Neural progenitor cell (in vitro differentiated cells): ENCODE data around the gene STK24. TPM values are rescaled to one million over a fixed set of nuclear protein-coding genes. Genes with fewer than 3 reads are reported as not detected.
A peak's percentile ranks its signal among the peaks of the same experiment; 100 is the strongest.

Experiments used
- DNase-seq: peaks from one replicate; pipeline ENCODE4 v3.0.0-alpha.2; 2016; ENCODE audit warnings: low spot score
- H2AFZ ChIP-seq: fragments of 200-600 bp; sonication (generic); replicated peaks from 2 replicates; pipeline ENCODE4 v1.6.1; 2016; ENCODE audit warnings: antibody characterized with exemption
- H3F3A ChIP-seq: fragments of 200-600 bp; sonication (generic); 2 replicates; pipeline ENCODE4 v1.6.1; 2016; ENCODE audit warnings: antibody characterized with exemption, low read depth
- H3K27ac ChIP-seq: fragments of 200-600 bp; sonication (generic); 2 replicates; pipeline ENCODE4 v1.5.1; 2016; ENCODE audit warnings: mild to moderate bottlenecking
- H3K27me3 ChIP-seq: fragments of 200-600 bp; sonication (generic); 2 replicates; pipeline ENCODE4 v1.6.1; 2016; ENCODE audit warnings: mild to moderate bottlenecking, moderate library complexity
- H3K36me3 ChIP-seq: fragments of 200-600 bp; sonication (generic); 2 replicates; pipeline ENCODE4 v1.5.1; 2016
- H3K4me1 ChIP-seq: fragments of 200-600 bp; sonication (generic); 2 replicates; pipeline ENCODE4 v1.6.1; 2016; ENCODE audit warnings: mixed run types
- H3K4me2 ChIP-seq: fragments of 200-600 bp; sonication (generic); 2 replicates; pipeline ENCODE4 v1.6.1; 2016
- H3K4me3 ChIP-seq: fragments of 200-600 bp; sonication (generic); 2 replicates; pipeline ENCODE4 v1.5.1; 2016
- H3K79me2 ChIP-seq: fragments of 200-600 bp; sonication (generic); 2 replicates; pipeline ENCODE4 v1.6.1; 2016; ENCODE audit warnings: low read depth
- H3K9ac ChIP-seq: fragments of 200-600 bp; sonication (generic); 2 replicates; pipeline ENCODE4 v1.6.1; 2016
- H3K9me3 ChIP-seq: fragments of 200-600 bp; sonication (generic); 2 replicates; pipeline ENCODE4 v1.5.1; 2016; ENCODE audit warnings: low read depth
- H4K20me1 ChIP-seq: fragments of 200-600 bp; sonication (generic); 2 replicates; pipeline ENCODE4 v1.6.1; 2016; ENCODE audit warnings: low read depth
- H3K27ac Mint-ChIP-seq: 3 replicates; pipeline ENCODE4 v1.8.0; 2021; ENCODE audit warnings: mixed read lengths
- H3K27me3 Mint-ChIP-seq: 2 replicates; pipeline ENCODE4 v1.8.0; 2022; ENCODE audit warnings: low read depth, mild to moderate bottlenecking, inconsistent platforms, moderate library complexity, mixed read lengths; ENCODE audit not compliant: insufficient read depth
- H3K36me3 Mint-ChIP-seq: 3 replicates; pipeline ENCODE4 v1.8.0; 2021; ENCODE audit warnings: mixed read lengths
- H3K4me1 Mint-ChIP-seq: 3 replicates; pipeline ENCODE4 v1.8.0; 2021; ENCODE audit warnings: mixed read lengths
- H3K4me3 Mint-ChIP-seq: 3 replicates; pipeline ENCODE4 v1.8.0; 2021; ENCODE audit warnings: mild to moderate bottlenecking, moderate library complexity, mixed read lengths
- H3K9me3 Mint-ChIP-seq: 3 replicates; pipeline ENCODE4 v1.8.0; 2020; ENCODE audit warnings: mixed read lengths
- EZH2 ChIP-seq: fragments of 200-600 bp; sonication (generic); IDR thresholded peaks from 2 replicates; pipeline ENCODE4 v1.6.1; 2017; ENCODE audit warnings: antibody characterized with exemption, mild to moderate bottlenecking, moderate library complexity
- EZH2phosphoT487 ChIP-seq: fragments of 200-600 bp; sonication (generic); IDR thresholded peaks from 2 replicates; pipeline ENCODE4 v1.6.1; 2017; ENCODE audit warnings: antibody characterized with exemption
- total RNA-seq: library from RNA; depleted of rRNA; stranded (reverse); fragments of >200 nt; gene quantifications from 2 replicates; pipeline ENCODE4 v1.2.3, GENCODE V29; 2015; ENCODE audit warnings: low replicate concordance
- TF ChIP-seq, protein P1 (sequence below): fragments of 200-600 bp; sonication (generic); IDR thresholded peaks from 2 replicates; pipeline ENCODE4 v1.5.1; 2017; ENCODE audit warnings: antibody characterized with exemption, mild to moderate bottlenecking

The STK24 gene
- total RNA-seq, 1 donor from 2014 or later, result 330 TPM

DNA sequence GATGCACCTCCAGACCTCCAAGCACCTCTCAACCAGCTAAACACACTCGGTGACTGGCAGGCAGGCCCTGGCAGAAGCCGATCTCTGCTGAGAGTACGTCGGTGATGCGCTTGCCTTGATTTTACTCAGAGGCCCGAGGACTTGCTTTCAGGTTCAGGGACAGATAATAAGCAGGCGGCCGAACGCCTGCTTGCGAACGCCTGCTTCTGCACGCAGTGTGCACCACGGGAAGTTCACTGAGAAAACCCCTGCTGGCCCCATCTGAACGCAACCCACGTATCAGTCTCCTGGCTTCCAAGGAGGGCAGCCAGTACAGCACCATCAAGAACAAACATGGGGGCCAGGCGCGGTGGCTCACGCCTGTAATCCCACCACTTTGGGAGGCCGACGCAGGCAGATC lies 108.0 kb downstream of the STK24 start:
- Histone ChIP-seq H3K4me2 (no peak overlapping the region), H3K36me3 (peaks cover 6% of the 10 kb centered on the region), H2AFZ (no peak overlapping the region), H3K79me2 (peaks cover 43% of the 10 kb centered on the region), H4K20me1 (peaks cover 58% of the 10 kb centered on the region), H3K9ac (no peak overlapping the region), H3F3A (peaks cover 3% of the 10 kb centered on the region), H3K9me3 (no peaks in the 10 kb centered on the region), H3K4me3 (no peak overlapping the region), H3K27me3 (no peaks in the 10 kb centered on the region), H3K4me1 (peaks cover 6% of the 10 kb centered on the region), H3K27ac (no peak overlapping the region)
- peaks cover 2% of the 10 kb centered on the region for H3K27me3 Mint-ChIP-seq
- H3K27ac Mint-ChIP-seq, result peak overlapping the region; percentile 24
- TF ChIP-seq EZH2 (no peak), EZH2phosphoT487 (no peak)
- TF ChIP-seq, protein P1, sequence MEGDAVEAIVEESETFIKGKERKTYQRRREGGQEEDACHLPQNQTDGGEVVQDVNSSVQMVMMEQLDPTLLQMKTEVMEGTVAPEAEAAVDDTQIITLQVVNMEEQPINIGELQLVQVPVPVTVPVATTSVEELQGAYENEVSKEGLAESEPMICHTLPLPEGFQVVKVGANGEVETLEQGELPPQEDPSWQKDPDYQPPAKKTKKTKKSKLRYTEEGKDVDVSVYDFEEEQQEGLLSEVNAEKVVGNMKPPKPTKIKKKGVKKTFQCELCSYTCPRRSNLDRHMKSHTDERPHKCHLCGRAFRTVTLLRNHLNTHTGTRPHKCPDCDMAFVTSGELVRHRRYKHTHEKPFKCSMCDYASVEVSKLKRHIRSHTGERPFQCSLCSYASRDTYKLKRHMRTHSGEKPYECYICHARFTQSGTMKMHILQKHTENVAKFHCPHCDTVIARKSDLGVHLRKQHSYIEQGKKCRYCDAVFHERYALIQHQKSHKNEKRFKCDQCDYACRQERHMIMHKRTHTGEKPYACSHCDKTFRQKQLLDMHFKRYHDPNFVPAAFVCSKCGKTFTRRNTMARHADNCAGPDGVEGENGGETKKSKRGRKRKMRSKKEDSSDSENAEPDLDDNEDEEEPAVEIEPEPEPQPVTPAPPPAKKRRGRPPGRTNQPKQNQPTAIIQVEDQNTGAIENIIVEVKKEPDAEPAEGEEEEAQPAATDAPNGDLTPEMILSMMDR, result no peak
- no peak overlapping the region for H3K4me3 Mint-ChIP-seq
- peaks cover 12% of the 10 kb centered on the region for H3K4me1 Mint-ChIP-seq
- peaks cover 37% of the 10 kb centered on the region for H3K36me3 Mint-ChIP-seq
- no peak for DNase-seq
- no peaks in the 10 kb centered on the region for H3K9me3 Mint-ChIP-seq

DNA sequence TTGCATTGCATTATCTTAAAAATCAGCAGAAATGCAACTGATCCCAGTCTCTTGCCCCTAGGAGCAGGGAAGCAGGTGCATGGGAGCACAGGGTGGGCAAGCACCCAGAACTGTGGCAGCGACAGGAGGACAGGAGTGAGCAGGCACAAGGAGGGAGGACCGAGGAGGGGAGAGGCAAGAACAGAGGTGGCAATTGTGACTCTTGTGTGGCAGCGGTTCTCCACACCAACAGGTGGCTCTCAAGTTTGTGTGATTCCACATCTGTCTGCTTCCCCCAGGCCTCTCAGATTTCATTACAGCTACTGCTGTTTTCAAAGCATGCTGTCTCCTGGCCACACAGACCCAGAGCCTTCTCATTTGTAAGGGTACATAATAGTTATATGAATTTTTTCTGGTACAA lies 108.5 kb downstream of the STK24 start:
- Mint-ChIP-seq H3K4me3 (no peak overlapping the region), H3K27ac (no peak overlapping the region), H3K27me3 (peaks cover 3% of the 10 kb centered on the region), H3K4me1 (peaks cover 10% of the 10 kb centered on the region), H3K36me3 (peaks cover 41% of the 10 kb centered on the region), H3K9me3 (no peaks in the 10 kb centered on the region)
- Histone ChIP-seq H3F3A (peaks cover 3% of the 10 kb centered on the region), H3K27me3 (no peaks in the 10 kb centered on the region), H3K27ac (no peak overlapping the region), H3K79me2 (peaks cover 48% of the 10 kb centered on the region), H3K9ac (no peak overlapping the region), H2AFZ (no peak overlapping the region), H3K4me3 (no peak overlapping the region), H3K4me1 (peaks cover 6% of the 10 kb centered on the region), H3K36me3 (peaks cover 6% of the 10 kb centered on the region), H4K20me1 (peaks cover 54% of the 10 kb centered on the region), H3K9me3 (no peaks in the 10 kb centered on the region), H3K4me2 (no peak overlapping the region)
- no peak for DNase-seq
- TF ChIP-seq, protein P1, result no peak
- TF ChIP-seq EZH2phosphoT487 (no peak), EZH2 (no peak)

DNA sequence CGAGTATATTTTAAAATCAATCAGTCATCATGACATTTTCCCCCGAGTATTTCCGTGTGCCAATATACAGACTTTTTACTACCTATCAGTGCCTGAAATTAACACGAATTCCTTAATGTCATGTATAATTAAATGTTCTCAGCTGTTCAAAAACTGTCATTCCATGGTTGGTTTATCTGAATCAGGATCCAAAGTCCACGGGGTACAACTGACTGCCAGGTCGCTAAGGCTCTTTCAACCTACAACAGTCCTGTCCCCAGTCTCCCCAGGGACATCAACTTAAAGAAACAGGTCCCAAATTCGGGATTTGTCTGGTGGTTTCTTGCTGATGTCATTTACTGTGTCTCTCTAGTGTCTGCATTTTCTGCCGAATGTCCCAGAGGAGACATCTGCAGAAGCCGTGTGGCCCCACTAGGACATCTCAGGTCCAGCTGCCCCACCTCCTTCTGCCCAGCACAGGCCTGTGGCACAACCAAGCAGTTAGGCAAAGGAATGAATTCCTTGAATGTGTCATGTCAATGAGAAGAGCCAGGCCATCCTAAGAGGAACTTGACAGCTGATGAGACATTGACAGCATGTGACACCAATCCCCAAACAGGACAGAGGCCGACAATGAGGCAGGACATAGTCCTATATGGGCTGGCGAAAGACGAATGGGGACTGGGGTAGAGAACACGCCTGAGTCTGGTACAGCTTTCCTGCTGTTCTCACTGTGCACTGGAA lies 109.5 kb downstream of the STK24 start:
- no peak overlapping the region for H3K4me3 ChIP-seq

More for the DNA sequence above, 109.5 kb downstream of the STK24 start:
- Mint-ChIP-seq H3K27me3 (peaks cover 5% of the 10 kb centered on the region), H3K9me3 (no peaks in the 10 kb centered on the region), H3K4me1 (peaks cover 14% of the 10 kb centered on the region), H3K4me3 (no peak overlapping the region), H3K27ac (no peak overlapping the region), H3K36me3 (peaks cover 44% of the 10 kb centered on the region)
- H3K4me1 ChIP-seq, result peaks cover 7% of the 10 kb centered on the region
- no peak overlapping the region for H3K9ac ChIP-seq
- H3K27me3 ChIP-seq, result no peaks in the 10 kb centered on the region
- no peak for DNase-seq
- peaks cover 57% of the 10 kb centered on the region for H4K20me1 ChIP-seq
- no peak for TF ChIP-seq EZH2
- TF ChIP-seq, protein P1, result no peak
- TF ChIP-seq EZH2phosphoT487, result no peak
- peaks cover 3% of the 10 kb centered on the region for H3F3A ChIP-seq
- peaks cover 56% of the 10 kb centered on the region for H3K79me2 ChIP-seq
- no peaks in the 10 kb centered on the region for H3K9me3 ChIP-seq
- H3K4me2 ChIP-seq, result no peak overlapping the region
- peaks cover 6% of the 10 kb centered on the region for H3K36me3 ChIP-seq
- H2AFZ ChIP-seq, result no peak overlapping the region
- no peak overlapping the region for H3K27ac ChIP-seq
